ENCODE data around the gene TDRD1. TPM values are rescaled to one million over a fixed set of nuclear protein-coding genes. Genes with fewer than 3 reads are reported as not detected.

The TDRD1 gene
- total and polyA plus RNA-seq, 9 donors = 0.17 to 1.4 (median 0.51) TPM

GRCh38 chr10:114221235-114221634, 42.1 kb downstream of the TDRD1 start:
- H3K36me3 ChIP-seq = no peaks in the 10 kb centered on the region
- no peaks in the 10 kb centered on the region for H3K27me3 ChIP-seq
- TF ChIP-seq POLR2A (IDR thresholded peaks at IDR 0.05) (no peak), CTCF (IDR thresholded peaks at IDR 0.05) (no peak), EP300 (IDR thresholded peaks at IDR 0.05) (no peak)
- no peak overlapping the region for H3K4me3 ChIP-seq
- intact Hi-C loops (cut with DNase I) = no loop called here
- no peaks in the 10 kb centered on the region for H3K4me1 ChIP-seq (ENCODE audit: insufficient read depth)
- no peak for DNase-seq
- 70 to 76% (median 76%) methylated on average over 4 of the region's 4 CpGs for WGBS, 3 donors
- H3K9me3 ChIP-seq = no peaks in the 10 kb centered on the region
- H3K27ac ChIP-seq = no peak overlapping the region

- no peak for DNase-seq
- intact Hi-C loops (cut with DNase I) = no loop called here
- Histone ChIP-seq H3K27me3 (no peaks in the 10 kb centered on the region), H3K4me3 (no peak overlapping the region), H3K9me3 (no peaks in the 10 kb centered on the region), H3K27ac (no peak overlapping the region), H3K4me1 (ENCODE audit: insufficient read depth) (no peaks in the 10 kb centered on the region), H3K36me3 (no peaks in the 10 kb centered on the region)
- TF ChIP-seq CTCF (IDR thresholded peaks at IDR 0.05) (no peak), EP300 (IDR thresholded peaks at IDR 0.05) (no peak), POLR2A (IDR thresholded peaks at IDR 0.05) (no peak)
- 68 to 82% (median 72%) methylated on average over 4 of the region's 4 CpGs for whole genome bisulfite sequencing, 3 donors
These were observed 43.9 kb downstream of the TDRD1 start for GRCh38 chr10:114223066-114223465.

- TF ChIP-seq CTCF (IDR thresholded peaks at IDR 0.05) (no peak), EP300 (IDR thresholded peaks at IDR 0.05) (no peak), POLR2A (IDR thresholded peaks at IDR 0.05) (no peak)
- intact Hi-C loops (cut with DNase I) = no loop called here
- no peak overlapping the region for H3K4me3 ChIP-seq
- no peaks in the 10 kb centered on the region for H3K36me3 ChIP-seq
- H3K4me1 ChIP-seq (ENCODE audit: insufficient read depth) = no peaks in the 10 kb centered on the region
- WGBS, 3 donors = 61 to 62% (median 61%) methylated on average over 3 of the region's 3 CpGs
- no peaks in the 10 kb centered on the region for H3K27me3 ChIP-seq
- no peaks in the 10 kb centered on the region for H3K9me3 ChIP-seq
- no peak for DNase-seq
- no peak overlapping the region for H3K27ac ChIP-seq
These were observed 49.0 kb downstream of the TDRD1 start for GRCh38 chr10:114228156-114228555.

- Histone ChIP-seq H3K4me1 (ENCODE audit: insufficient read depth) (no peaks in the 10 kb centered on the region), H3K27me3 (no peaks in the 10 kb centered on the region), H3K27ac (no peak overlapping the region), H3K36me3 (no peaks in the 10 kb centered on the region), H3K4me3 (no peak overlapping the region), H3K9me3 (no peaks in the 10 kb centered on the region)
- 46 to 60% (median 48%) methylated on average over 4 of the region's 4 CpGs for WGBS, 3 donors
- intact Hi-C loops (cut with DNase I) = no loop called here
- no peak for DNase-seq
- TF ChIP-seq POLR2A (IDR thresholded peaks at IDR 0.05) = no peak
These were observed 53.5 kb downstream of the TDRD1 start for GRCh38 chr10:114232561-114233176.

GRCh38 chr10:114233482-114233881, 54.3 kb downstream of the TDRD1 start:
- H3K4me3 ChIP-seq = no peak overlapping the region
- H3K36me3 ChIP-seq = no peaks in the 10 kb centered on the region
- WGBS, 3 donors = 39 to 46% (median 42%) methylated on average over 6 of the region's 6 CpGs
- no peaks in the 10 kb centered on the region for H3K27me3 ChIP-seq
- no peak for TF ChIP-seq EP300 (IDR thresholded peaks at IDR 0.05)
- TF ChIP-seq CTCF (IDR thresholded peaks at IDR 0.05) = no peak
- TF ChIP-seq POLR2A (IDR thresholded peaks at IDR 0.05) = no peak
- intact Hi-C loops (cut with DNase I) = no loop called here
- H3K27ac ChIP-seq = no peak overlapping the region
- no peak for DNase-seq
- no peaks in the 10 kb centered on the region for H3K9me3 ChIP-seq
- no peaks in the 10 kb centered on the region for H3K4me1 ChIP-seq (ENCODE audit: insufficient read depth)
